Measurements from ENCODE around the gene SLC35F1. TPM values are rescaled to one million over a fixed set of nuclear protein-coding genes. Genes with fewer than 3 reads are reported as not detected.

The SLC35F1 gene
- total and polyA plus RNA-seq, 9 of the 15 experiments (the other 6 are each of a cell fraction or from before 2014, with no cell fraction given): 0.03 to 0.06 TPM; not detected in 7

DNA sequence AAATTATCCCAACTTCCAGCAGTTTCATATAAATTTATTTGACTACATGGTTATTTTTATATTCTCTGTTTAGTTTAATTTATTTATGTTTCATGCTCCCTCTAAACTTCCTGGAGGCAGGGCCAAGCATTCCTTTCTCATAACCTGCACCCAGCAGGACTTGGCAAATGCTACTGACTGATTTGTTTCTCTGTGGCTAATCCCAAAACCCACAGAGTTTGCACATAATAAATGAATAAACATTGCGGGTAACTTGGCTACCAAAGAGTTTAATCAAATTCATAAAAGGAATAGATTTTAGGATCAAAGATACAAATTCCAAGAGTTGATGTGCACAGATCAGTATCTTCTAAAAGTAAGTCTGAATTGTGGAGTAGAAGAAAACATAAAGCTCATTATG is 239.5 kb downstream of the SLC35F1 start (continued):
- no peak for TF ChIP-seq THAP12 (CRISPR knock-in tag; IDR thresholded peaks at IDR 0.05)

DNA sequence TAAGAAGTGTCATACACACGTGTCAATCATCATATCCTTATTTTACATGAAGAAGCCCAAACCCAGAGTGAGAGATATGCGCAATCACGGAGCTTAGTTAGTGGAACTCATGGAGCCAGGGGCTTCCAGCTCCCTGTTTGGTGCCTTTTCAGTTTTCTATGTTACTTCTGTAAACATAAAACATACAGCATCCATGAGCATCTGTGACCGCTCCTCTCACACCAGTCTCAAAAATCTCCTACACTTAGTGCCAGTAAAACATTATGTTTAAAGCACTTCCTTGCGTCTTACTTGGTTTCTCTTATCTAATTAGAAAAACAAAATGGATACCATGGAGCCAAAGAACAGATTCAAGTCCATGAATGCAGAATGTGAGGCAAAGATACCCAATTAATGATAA is 240.4 kb downstream of the SLC35F1 start:
- Histone ChIP-seq H3K4me1 (replicated peaks in 1 of 2; ENCODE audit: control insufficient read depth in 2 of 2, insufficient read depth in 2 of 2, low read length in 2 of 2) (no peaks in the 10 kb centered on the region), H3K9me3 (replicated peaks; ENCODE audit: control insufficient read depth, insufficient read depth, low read depth, low read length) (no peaks in the 10 kb centered on the region), H3K4me3 (no peak overlapping the region), H3K79me2 (ENCODE audit: control insufficient read depth, insufficient read depth, low read length) (no peaks in the 10 kb centered on the region), H2AFZ (ENCODE audit: low read depth, low read length) (no peak overlapping the region), H3K27ac (ENCODE audit: extremely low read depth, low read depth, low read length) (no peak overlapping the region), H3K27me3 (ENCODE audit: control insufficient read depth in 2 of 2, insufficient read depth in 2 of 2, low read length in 2 of 2) (no peaks in the 10 kb centered on the region), H4K20me1 (replicated peaks; ENCODE audit: control insufficient read depth, insufficient read depth, low read length) (no peaks in the 10 kb centered on the region), H3K36me3 (ENCODE audit: control insufficient read depth, insufficient read depth, low read length) (no peaks in the 10 kb centered on the region), H3K4me2 (ENCODE audit: insufficient read depth, low read length) (no peak overlapping the region), H3K9ac (ENCODE audit: insufficient read depth in 1 of 2, low read depth in 2 of 2, low read length in 2 of 2) (no peak overlapping the region), H3K9me1 (ENCODE audit: control insufficient read depth, insufficient read depth, low read length) (no peaks in the 10 kb centered on the region)
- 2% methylated on average over 5 of the region's 5 CpGs for WGBS (ENCODE audit: insufficient coverage, low coverage, missing lambda C conversion rate)
- FAIRE-seq (no peak), DNase-seq (ENCODE audit: extremely low read depth in 1 of 4, low spot score in 3 of 4) (no peak), ATAC-seq (no peak)
- intact Hi-C loops (cut with micrococcal nuclease): no loop called here
- ChIA-PET POLR2A (no interaction called here), CTCF (ENCODE audit: low intra/inter-chr PET ratio) (no interaction called here)
- in situ Hi-C loops (cut with MboI): no loop called here
- TF ChIP-seq IRF1 (CRISPR knock-in tag; IDR thresholded peaks at IDR 0.05; ENCODE audit: borderline replicate concordance) (no peak), TAF7 (tag; IDR thresholded peaks at IDR 0.05) (no peak), ZNF274 (IDR thresholded peaks at IDR 0.05; ENCODE audit: borderline replicate concordance, low read depth, low read length) (no peak), ZNF146 (CRISPR knock-in tag; IDR thresholded peaks at IDR 0.05; ENCODE audit: unreplicated experiment) (no peak), MCM5 (IDR thresholded peaks at IDR 0.05; ENCODE audit: low read depth) (no peak)
- BruUV-seq (replicated peaks): no TSS peak
